Activated CD8-positive, alpha-beta memory T cell treated with anti-CD3 and anti-CD28 coated beads, Interleukin-2, amount 50 U/mL, for 1 hour (primary cell): ENCODE data around the gene CRTAC1.
"Not testable (repeated sequence)": the region's sequence is repeated elsewhere in the genome, so short reads cannot be mapped to it uniquely, and the experiment has no call there.

Source experiments
- DNase-seq: peaks from one replicate; pipeline ENCODE4 v3.0.0-alpha.2; 2020; ENCODE audit errors: extremely low read depth

CRTAC1 gene

DNA sequence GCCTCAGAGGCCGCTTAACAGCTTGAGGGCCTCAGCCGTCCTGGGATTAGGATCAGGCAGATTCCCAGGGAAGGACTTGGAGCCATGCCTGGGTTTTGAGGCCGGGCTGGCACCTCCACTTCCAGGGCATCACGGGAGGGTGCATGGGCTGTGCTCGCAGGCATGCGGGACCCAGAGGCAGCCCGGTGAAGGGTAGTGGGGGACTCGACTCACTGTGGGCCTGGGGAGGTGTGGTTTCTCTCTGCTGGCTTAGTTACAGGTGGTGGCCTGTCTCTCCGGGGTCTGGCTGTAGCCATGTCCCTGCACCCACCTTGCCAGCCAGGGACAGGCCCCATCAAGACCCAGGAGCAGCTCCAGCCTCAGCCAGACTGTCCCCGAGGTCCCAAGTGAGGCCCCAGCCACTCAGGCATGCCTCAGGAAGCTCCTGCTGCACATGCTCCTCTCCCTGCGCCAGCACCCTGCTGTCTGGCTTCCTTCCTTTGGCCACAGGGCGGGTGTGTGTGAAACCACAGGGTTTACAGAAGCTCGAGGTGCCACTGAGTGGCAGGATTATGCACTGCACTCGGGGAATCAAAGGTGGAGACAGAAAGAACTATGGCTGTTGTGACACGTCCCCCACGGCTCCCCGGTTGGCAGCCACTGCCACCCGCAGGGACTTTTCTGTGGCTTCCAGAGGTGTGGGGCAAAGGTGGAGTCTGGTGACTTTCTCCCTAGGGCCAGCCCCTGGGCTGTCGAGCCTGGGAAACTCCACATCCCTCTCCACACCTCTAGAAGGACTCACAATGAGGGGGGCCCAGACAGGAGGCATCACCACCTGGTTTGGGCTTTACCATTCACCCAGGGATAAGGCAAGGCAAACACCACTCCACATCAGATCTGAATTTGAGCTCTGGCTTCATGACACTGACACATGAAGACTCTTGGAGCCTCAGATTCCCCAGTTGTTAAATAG is 161.1 kb downstream of the CRTAC1 start:
- DNase-seq = peak; percentile 65

GRCh38 chr10:97868134-97868685 is 162.2 kb downstream of the CRTAC1 start:
- DNase-seq = no peak

DNA sequence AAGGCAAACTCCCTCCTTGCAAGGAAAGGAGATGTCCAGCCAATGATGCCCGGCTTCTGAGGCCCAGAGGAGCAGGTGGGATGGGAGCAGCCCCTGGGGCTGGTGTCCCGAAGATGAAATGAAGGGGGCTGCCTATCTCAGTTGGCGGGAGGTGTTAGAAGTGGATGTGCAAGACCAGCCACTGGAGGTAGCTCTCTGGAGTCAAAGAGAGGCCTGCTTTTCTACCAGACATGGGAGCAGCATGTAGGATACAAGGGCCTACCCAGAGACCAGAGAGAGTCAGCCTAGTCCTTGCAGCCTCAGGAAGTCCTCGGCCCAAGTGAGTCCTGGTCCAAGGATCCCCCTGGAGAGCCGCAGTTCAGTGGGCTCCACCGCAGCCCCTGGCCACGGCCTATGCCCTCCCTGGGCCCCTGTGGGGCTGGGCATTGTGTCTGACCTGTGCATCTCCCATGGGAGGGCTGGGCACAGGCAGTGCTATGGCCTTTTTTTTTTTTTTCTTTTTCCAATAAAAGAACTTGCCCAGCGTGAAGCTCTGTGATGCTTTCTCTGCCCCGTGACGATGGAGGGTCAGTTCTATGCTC is 163.1 kb downstream of the CRTAC1 start:
- no peak for DNase-seq

DNA sequence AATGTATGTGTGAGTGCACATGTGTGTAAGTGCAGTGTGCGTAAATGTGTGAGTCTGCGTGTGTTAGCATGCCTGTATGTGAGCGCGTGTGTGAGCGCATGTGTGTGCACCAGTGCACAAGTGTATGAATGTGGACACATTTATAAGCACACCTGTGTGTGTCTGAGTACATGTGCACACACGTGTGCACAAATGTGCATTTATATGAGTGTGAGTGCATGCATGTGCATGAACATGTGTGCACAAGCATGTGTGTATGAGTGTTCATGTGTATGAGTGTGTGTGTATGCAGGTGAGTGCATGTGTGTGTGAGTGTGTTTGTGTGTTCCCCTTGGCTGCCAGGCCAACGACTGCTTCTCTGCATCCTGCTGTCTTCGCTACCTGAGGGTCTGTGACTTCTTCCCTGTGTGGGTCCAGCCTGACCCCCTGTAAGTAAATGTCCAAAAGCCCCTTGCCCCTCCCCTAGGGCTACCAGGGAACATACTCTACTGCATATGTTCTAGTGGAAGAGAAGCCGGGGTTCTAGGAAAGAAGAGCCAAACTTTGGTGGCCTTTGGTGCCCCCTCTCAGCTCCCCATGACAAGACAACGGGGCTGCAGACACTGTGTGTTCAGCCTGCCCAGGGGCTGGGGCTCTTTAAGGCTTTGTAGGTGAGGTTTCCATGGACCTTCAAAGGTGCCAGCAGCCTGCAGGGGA is 163.7 kb downstream of the CRTAC1 start:
- DNase-seq = no peak

DNA sequence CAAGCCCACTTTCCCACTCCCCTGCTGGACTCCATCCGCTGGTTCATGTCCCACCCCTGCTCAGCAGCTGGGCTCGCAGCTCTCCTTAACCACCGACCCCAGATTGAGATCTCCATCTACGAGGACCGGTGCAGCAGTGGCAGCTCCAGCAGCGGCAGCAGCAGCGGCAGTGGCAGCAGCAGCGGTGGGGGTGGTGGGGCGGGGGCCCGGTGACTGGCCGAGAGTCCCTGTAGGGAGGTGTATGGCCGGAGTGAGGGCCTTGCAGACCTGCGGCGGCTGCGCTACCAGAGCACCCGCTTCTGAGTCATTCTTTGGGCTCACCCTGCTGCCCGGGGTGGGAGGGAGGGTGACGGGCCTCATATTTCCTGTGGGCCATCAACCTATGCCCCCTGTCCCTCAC is 164.9 kb downstream of the CRTAC1 start:
- no peak for DNase-seq

DNA sequence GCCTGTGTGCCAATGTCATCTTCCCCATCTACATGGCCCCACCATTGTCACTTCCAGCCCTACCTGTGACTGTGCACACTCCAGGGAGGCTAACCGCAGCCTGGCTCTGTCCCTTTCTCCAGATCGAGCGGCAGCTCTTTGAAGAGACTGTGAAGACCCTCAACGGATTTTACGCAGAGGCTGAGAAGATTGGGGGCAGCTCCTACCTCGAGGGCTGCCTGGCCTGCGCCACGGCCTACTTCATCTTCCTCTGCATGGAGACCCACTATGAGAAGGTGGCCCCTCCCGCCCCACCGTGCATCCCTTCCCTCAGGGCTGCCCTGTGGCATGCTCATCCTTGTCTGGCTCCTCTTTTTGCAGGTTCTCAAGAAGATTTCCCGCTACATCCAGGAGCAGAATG is 166.6 kb downstream of the CRTAC1 start:
- no peak for DNase-seq

GRCh38 chr10:97861924-97862323 is 168.5 kb downstream of the CRTAC1 start:
- DNase-seq = no peak

- no peak for DNase-seq
Measured at GRCh38 chr10:97861097-97861750, 169.2 kb downstream of the CRTAC1 start.

DNA sequence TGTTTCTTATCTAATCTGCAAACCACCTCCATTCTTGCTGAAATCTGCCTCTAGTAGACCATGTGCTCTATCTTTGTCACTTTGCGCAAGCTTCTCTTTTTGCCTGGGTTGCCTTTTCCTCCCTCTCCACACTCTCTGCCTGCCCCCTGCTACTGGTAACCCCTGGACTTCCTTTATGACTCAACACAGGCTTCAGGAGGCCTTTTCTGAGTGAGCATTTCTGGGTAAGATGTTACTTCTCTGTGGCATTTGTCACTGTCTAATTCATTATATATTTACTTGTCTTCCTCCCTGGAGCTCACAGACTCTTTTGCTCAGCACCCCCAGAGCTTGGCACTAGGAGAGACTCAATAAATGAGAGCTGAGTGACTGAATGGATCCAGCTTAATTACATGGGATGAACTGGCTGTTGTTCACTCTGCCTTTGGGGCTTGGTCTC is 172.4 kb downstream of the CRTAC1 start:
- DNase-seq = no peak

GRCh38 chr10:97854743-97855142 is 175.7 kb downstream of the CRTAC1 start:
- DNase-seq = no peak

DNA sequence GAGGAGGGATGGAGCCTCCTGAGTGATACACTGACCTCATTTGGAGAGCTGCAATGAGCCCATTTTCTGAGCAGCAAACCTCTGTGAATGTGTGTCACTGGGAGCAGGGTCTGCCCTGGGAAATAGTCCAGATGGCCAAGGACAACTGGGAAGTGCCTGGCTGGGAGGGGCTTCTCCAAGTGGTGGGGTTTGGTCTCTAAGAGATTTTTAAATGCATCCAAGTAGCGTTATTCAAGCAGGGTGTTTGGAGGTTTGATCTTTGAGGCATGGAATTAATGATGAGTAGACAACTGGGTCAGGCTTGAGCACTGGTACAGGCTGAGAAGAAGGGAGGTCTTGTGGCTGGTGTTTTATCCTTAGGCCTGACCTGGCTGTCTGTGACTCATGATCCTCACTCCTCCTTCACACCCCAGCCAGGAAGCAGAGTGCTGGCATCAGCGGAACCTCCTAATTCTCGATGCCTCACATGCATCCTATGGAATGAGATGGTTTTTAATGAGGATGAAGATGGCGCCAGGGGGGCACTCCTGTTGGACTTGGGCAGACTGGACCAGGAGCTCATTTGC is 177.5 kb downstream of the CRTAC1 start:
- no peak for DNase-seq

- DNase-seq = no peak
Measured at GRCh38 chr10:97852277-97852676, 178.1 kb downstream of the CRTAC1 start.

GRCh38 chr10:97851341-97852001 is 178.9 kb downstream of the CRTAC1 start:
- no peak for DNase-seq

- DNase-seq = no peak
Measured at GRCh38 chr10:97850446-97850845, 180.0 kb downstream of the CRTAC1 start.

- DNase-seq = no peak
Measured at GRCh38 chr10:97849687-97850402, 180.6 kb downstream of the CRTAC1 start, which contains the start of gene GOLGA7B. TSS of gene GOLGA7B (plus strand) at chr10:97849843. CDS start at chr10:97850304, 461 bp downstream.

DNA sequence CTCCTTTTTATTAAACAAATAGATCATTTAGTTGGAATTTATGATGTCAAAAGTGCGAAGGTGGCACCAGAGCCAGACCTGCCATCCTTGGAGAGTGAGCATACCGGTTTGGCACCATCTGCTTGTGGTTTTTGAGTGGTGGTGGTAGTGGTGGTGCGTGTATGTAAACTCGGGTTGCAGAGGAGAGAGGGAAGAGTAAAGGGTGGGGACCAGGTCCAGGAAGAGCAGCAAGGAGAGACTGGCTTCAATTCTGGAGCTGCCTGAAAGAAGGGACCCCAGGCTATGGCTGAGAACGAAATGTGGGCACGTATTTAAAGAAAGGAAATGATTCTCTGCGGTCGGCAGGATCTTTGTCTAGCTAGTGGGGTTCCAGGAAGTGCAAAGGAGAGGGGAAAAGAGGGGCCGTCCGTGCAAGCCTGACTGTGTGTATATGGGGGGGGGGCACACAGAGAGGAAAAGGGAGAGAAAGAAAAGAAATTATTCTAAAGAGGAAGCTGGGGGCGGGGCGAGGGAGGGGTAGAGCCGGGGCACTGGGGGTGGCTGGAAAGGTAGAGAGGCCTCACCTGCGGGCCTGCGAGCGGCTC is 181.2 kb downstream of the CRTAC1 start:
- no peak for DNase-seq

GRCh38 chr10:97844678-97845077 is 185.7 kb downstream of the CRTAC1 start:
- DNase-seq = no peak

GRCh38 chr10:97843972-97844371 is 186.4 kb downstream of the CRTAC1 start:
- not testable (repeated sequence) for DNase-seq

- DNase-seq = no peak
Measured at GRCh38 chr10:97843281-97843671, 187.1 kb downstream of the CRTAC1 start.
